HepG2 (cell line): ENCODE data around the gene ITIH6. TPM values are rescaled to one million over a fixed set of nuclear protein-coding genes. Genes with fewer than 3 reads are reported as not detected.
"Not testable (repeated sequence)": the region's sequence is repeated elsewhere in the genome, so short reads cannot be mapped to it uniquely, and the experiment has no call there.

Source experiments
- ATAC-seq: fragments of 200-7000 bp; cut with Tn5 transposase; 3 replicates; pipeline ENCODE4 v1.9.1; 2020; ENCODE audit warnings: mild to moderate bottlenecking, moderate library complexity
- BruUV-seq: library from RNA; stranded (reverse); fragments of 400-500 nt; replicated peaks from 2 replicates; lab custom pipeline; 2021; lab: Mats Ljungman, UMichigan
- CTCF ChIA-PET: fragments of 300-600 bp; formaldehyde crosslinking; extraction: SDS; loops from one replicate; lab custom pipeline; 2021; ENCODE audit warnings: low total read pairs, inconsistent platforms, low intra/inter-chr PET ratio; lab: Yijun Ruan, JAX
- POLR2A ChIA-PET: fragments of 350-600 bp; sonication (Branson Sonifier 250); formaldehyde crosslinking; loops from one replicate; lab custom pipeline; 2020; ENCODE audit warnings: antibody characterized with exemption, inconsistent platforms; lab: Yijun Ruan, JAX
- DNase-seq: peaks from one replicate; pipeline ENCODE4 v3.0.0-alpha.2; 2015; ENCODE audit warnings: low spot score
- FAIRE-seq: peaks from 3 replicates; lab custom pipeline; 2011; peaks lifted over from hg19 to GRCh38; lab: Jason Lieb, UNC
- H2AFZ ChIP-seq: one replicate; pipeline ENCODE4 v1.6.1; 2011; ENCODE audit warnings: low read length, inconsistent platforms
- H3K27ac ChIP-seq: fragments of 300-600 bp; 3 replicates; pipeline ENCODE4 v1.8.0; 2011; ENCODE audit warnings: mixed run types, mild to moderate bottlenecking, mixed read lengths, low read length, inconsistent platforms; ENCODE audit not compliant: insufficient read depth; ENCODE audit errors: extremely low read length
- H3K27me3 ChIP-seq, 2 experiments: fragments of 200-600 bp in 1 of 2; 2 replicates in 1 of 2; 3 replicates in 1 of 2; pipeline versions ENCODE4 v1.6.0 to v1.8.0; 2011; ENCODE audit warnings: low read length in 2 of 2, mild to moderate bottlenecking in 2 of 2, moderate library complexity in 2 of 2, inconsistent platforms in 1 of 2; ENCODE audit not compliant: insufficient read depth in 2 of 2, control insufficient read depth in 1 of 2
- H3K36me3 ChIP-seq, 2 experiments: fragments of 200-600 bp in 1 of 2; replicated peaks in 1 of 2; 2 replicates in 1 of 2; 3 replicates in 1 of 2; pipeline versions ENCODE4 v1.5.1 to v1.8.0; 2011; ENCODE audit warnings: low read length in 2 of 2, inconsistent platforms in 1 of 2; ENCODE audit not compliant: insufficient read depth in 2 of 2, control insufficient read depth in 1 of 2
- H3K4me1 ChIP-seq: 2 replicates; pipeline ENCODE4 v1.5.1; 2012; ENCODE audit warnings: low read length, inconsistent platforms; ENCODE audit not compliant: insufficient read depth
- H3K4me2 ChIP-seq: 2 replicates; pipeline ENCODE4 v1.6.0; 2011; ENCODE audit warnings: low read depth, low read length, inconsistent platforms
- H3K4me3 ChIP-seq, 3 experiments: fragments of 200-600 bp in 1 of 3; sonication (generic), shearing (Covaris generic) in 1 of 3; replicated peaks in 1 of 3; 2 replicates each; pipeline ENCODE4 v1.5.1; 2011 to 2016; ENCODE audit warnings: low read length in 3 of 3, inconsistent platforms in 2 of 3, low read depth in 2 of 3, mild to moderate bottlenecking in 2 of 3, control low read depth in 1 of 3, mixed read lengths in 1 of 3; ENCODE audit not compliant: insufficient read depth in 1 of 3
- H3K79me2 ChIP-seq: one replicate; pipeline ENCODE4 v1.6.1; 2011; ENCODE audit warnings: low read length, inconsistent platforms; ENCODE audit not compliant: insufficient read depth
- H3K9ac ChIP-seq: 2 replicates; pipeline ENCODE4 v1.6.0; 2011; ENCODE audit warnings: mild to moderate bottlenecking, low read depth, low read length, inconsistent platforms; ENCODE audit not compliant: insufficient read depth
- H3K9me3 ChIP-seq: 2 replicates; pipeline ENCODE4 v1.5.1; 2012; ENCODE audit warnings: mild to moderate bottlenecking, low read length
- H4K20me1 ChIP-seq: 2 replicates; pipeline ENCODE4 v1.6.0; 2011; ENCODE audit warnings: inconsistent platforms, mild to moderate bottlenecking, low read length, moderate library complexity; ENCODE audit not compliant: insufficient read depth
- ARID2 ChIP-seq: sonication (generic); formaldehyde crosslinking; IDR thresholded peaks from 2 replicates; pipeline ENCODE4 v1.8.1; 2022; ENCODE audit warnings: mild to moderate bottlenecking, missing genetic modification reagents, borderline replicate concordance
- MED8 ChIP-seq: sonication (generic); formaldehyde crosslinking; IDR thresholded peaks from 2 replicates; pipeline ENCODE4 v1.8.1; 2023; ENCODE audit warnings: mild to moderate bottlenecking, missing genetic modification reagents; ENCODE audit not compliant: insufficient replicate concordance
- NFKB2 ChIP-seq: sonication (generic); formaldehyde crosslinking; IDR thresholded peaks from 2 replicates; pipeline ENCODE4 v1.4.0; 2020; ENCODE audit warnings: missing genetic modification reagents, borderline replicate concordance
- PPARG ChIP-seq: conservative IDR thresholded peaks from 2 replicates; pipeline ENCODE4 v1.6.1; 2016; ENCODE audit warnings: missing biosample characterization, missing genetic modification reagents
- RARA ChIP-seq: IDR thresholded peaks from 2 replicates; pipeline ENCODE4 v1.6.1; 2016; ENCODE audit warnings: missing genetic modification reagents, missing compliant biosample characterization
- ZNF3 ChIP-seq: IDR thresholded peaks from 2 replicates; pipeline ENCODE4 v1.7.0; 2017; ENCODE audit warnings: inconsistent platforms
- WGBS: methylation state at CpG from one replicate; pipeline ENCODE4 v1.1.6; 2017; ENCODE audit warnings: low lambda C conversion rate; 5-methylcytosine and 5-hydroxymethylcytosine counted together
- in situ Hi-C: cut with HindIII; loops from 2 replicates; pipeline ENCODE4 v1.10.0; 2017; ENCODE audit warnings: low pct_unique_long_range_greater_than_20kb; ENCODE audit not compliant: extremely low pct_ligation_motif_present
- intact Hi-C: fragments of 100-400 bp; cut with micrococcal nuclease; formaldehyde crosslinking; loops from one replicate; pipeline ENCODE4 v1.10.0; 2022; ENCODE audit not compliant: unreplicated experiment
- polyA plus RNA-seq, 8 experiments: library from polyadenylated mRNA; depleted of rRNA in 3 of 8; stranded (reverse) in 7 of 8; unstranded in 1 of 8; fragments of >200 nt; fragmentation: Illumina TruSeq in 4 of 8; extraction: Trizol in 4 of 8; gene quantifications; 2 replicates each; pipeline versions ENCODE4 v1.2.1 to v1.2.3, GENCODE V29; 2011 to 2016; ENCODE audit warnings: low read depth in 4 of 8, missing spikeins in 1 of 8, mixed read lengths in 1 of 8; ENCODE audit not compliant: insufficient read depth in 1 of 8
- total RNA-seq, 5 experiments: library from RNA; depleted of rRNA; stranded (reverse); fragments of >200 nt; fragmentation: Illumina TruSeq; extraction: Trizol; gene quantifications; 2 replicates each; pipeline ENCODE4 v1.2.3, GENCODE V29; 2016; ENCODE audit warnings: low read depth in 1 of 5

Gene ITIH6
- total and polyA plus RNA-seq, 2 of the 13 experiments (the other 11 are each of a cell fraction or from before 2014, with no cell fraction given): not detected

DNA sequence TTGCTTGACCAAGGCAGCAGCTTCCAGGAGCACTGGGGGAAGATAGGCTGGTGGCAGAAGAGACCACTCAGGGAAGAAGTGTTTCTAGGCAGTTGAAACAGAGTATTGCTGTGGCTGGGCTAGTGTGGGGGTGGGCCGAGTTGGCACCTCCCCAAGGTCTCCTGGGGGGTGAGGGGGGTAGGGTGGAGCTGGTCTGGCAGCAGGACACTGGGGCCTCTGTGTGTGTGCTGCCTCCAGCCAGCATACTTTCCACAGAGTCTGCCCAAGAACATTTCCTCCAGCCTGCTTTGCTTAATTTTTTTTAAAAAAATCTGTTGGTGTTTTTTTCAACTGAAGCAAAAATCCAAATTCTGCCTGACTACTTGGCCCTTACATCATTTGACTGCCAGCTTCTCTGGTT lies 4.0 kb downstream of the ITIH6 start:
- WGBS: no CpG with 5 or more reads among the region's 1 CpG
- Histone ChIP-seq H2AFZ (no peak overlapping the region), H3K4me2 (no peak overlapping the region), H4K20me1 (no peaks in the 10 kb centered on the region), H3K9me3 (no peaks in the 10 kb centered on the region), H3K4me3 (no peak overlapping the region), H3K36me3 (no peaks in the 10 kb centered on the region), H3K79me2 (no peaks in the 10 kb centered on the region), H3K4me1 (peaks cover 5% of the 10 kb centered on the region; the same call in 1 of the 2 replicates), H3K27me3 (no peaks in the 10 kb centered on the region; a peak in 1 of 5 replicates), H3K9ac (no peak overlapping the region), H3K27ac (no peak overlapping the region)
- TF ChIP-seq PPARG (no peak), MED8 (CRISPR knock-in tag) (no peak), ARID2 (no peak), RARA (CRISPR knock-in tag) (no peak), NFKB2 (CRISPR knock-in tag) (no peak), ZNF3 (CRISPR knock-in tag) (no peak)
- BruUV-seq: no TSS peak
- ChIA-PET CTCF (no interaction called here), POLR2A (no interaction called here)
- intact Hi-C loops (no loop called here), in situ Hi-C loops (no loop called here)
- FAIRE-seq (no peak), DNase-seq (no peak), ATAC-seq (no peak)

DNA sequence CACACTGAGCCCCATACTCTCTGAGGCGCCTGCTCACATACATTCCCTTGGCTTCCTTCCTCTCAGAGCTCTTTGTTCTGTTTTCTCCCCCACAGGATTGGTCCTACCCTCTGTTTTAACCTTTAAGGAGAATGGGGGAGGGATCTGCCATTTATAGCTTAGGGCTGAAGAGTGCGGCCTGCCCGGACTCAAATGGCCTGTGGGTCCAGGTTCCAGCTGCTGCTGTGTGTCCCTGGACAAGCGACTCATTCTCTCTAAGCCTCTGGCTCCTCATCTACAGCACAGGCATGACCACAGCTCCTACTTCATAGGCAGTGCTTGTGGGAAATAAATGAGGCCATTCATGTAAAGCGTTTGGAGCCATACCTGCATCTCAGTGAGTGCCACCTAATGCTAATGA lies 8.7 kb downstream of the ITIH6 start:
- in situ Hi-C loops: loop anchor here (10.0 kb wide), 1 partner anchor 145 kb away; no protein-coding TSS in a partner anchor
- H3K9ac ChIP-seq, H4K20me1 ChIP-seq, BruUV-seq, FAIRE-seq, H3K36me3 ChIP-seq, H2AFZ ChIP-seq, H3K9me3 ChIP-seq, CTCF ChIA-PET, intact Hi-C loops, H3K27me3 ChIP-seq, H3K4me2 ChIP-seq, H3K4me1 ChIP-seq, H3K79me2 ChIP-seq, ATAC-seq, DNase-seq, H3K4me3 ChIP-seq, H3K27ac ChIP-seq, POLR2A ChIA-PET: not testable (repeated sequence)
- 0% methylated on average over 3 of the region's 5 CpGs for WGBS
